Ovary (tissue), 9 donors: ENCODE data around the gene SMARCD3. TPM values are rescaled to one million over a fixed set of nuclear protein-coding genes. Genes with fewer than 3 reads are reported as not detected.

Experiments
- DNase-seq, 5 donors: peaks; one replicate each; pipeline ENCODE4 v3.0.0-alpha.2; 2019 to 2020
- H3K27ac ChIP-seq, 2 donors: fragments of 200-600 bp; one replicate each; pipeline versions ENCODE4 v1.5.1 to v1.8.0; 2019 to 2022
- H3K27me3 ChIP-seq: fragments of 200-600 bp; one replicate; pipeline ENCODE4 v1.8.0; 2022
- H3K36me3 ChIP-seq: fragments of 200-600 bp; sonication (generic); one replicate; pipeline ENCODE4 v1.5.1; 2019
- H3K4me1 ChIP-seq: one replicate; pipeline ENCODE4 v1.8.1; 2013; ENCODE audit warnings: mild to moderate bottlenecking, moderate library complexity; ENCODE audit not compliant: insufficient read depth
- H3K4me3 ChIP-seq: fragments of 200-600 bp; sonication (generic); one replicate; pipeline ENCODE4 v1.5.1; 2017
- H3K9me3 ChIP-seq, 2 donors: fragments of 200-600 bp in 1 of 2; sonication (generic) in 1 of 2; one replicate each; pipeline versions ENCODE4 v1.5.1 to v1.8.1; 2013 to 2019; ENCODE audit warnings: mild to moderate bottlenecking in 1 of 2, moderate library complexity in 1 of 2
- EP300 ChIP-seq: sonication (generic); formaldehyde crosslinking; IDR thresholded peaks from one replicate; pipeline ENCODE4 v1.6.1; 2017; ENCODE audit warnings: antibody characterized with exemption
- POLR2A ChIP-seq: fragments of 450-650 bp; IDR thresholded peaks from one replicate; pipeline ENCODE4 v1.6.1; 2017; ENCODE audit warnings: antibody characterized with exemption, mild to moderate bottlenecking, moderate library complexity
- WGBS, 3 donors: extraction: QIAGEN DNeasy Blood & Tissue Kit in 1 of 3; methylation state at CpG; one replicate each; pipeline versions ENCODE4 v1.1.5 to v1.1.7; 2013 to 2017; 5-methylcytosine and 5-hydroxymethylcytosine counted together
- intact Hi-C, 4 donors: fragments of 100-400 bp; cut with DNase I; formaldehyde crosslinking; loops; one replicate each; pipeline versions ENCODE4 v1.11.0 to v1.15.1; 2022 to 2023
- polyA plus RNA-seq, 2 donors: library from polyadenylated mRNA; stranded (reverse); fragments of 200-250 nt in 1 of 2; fragments of 350-450 nt in 1 of 2; fragmentation: Illumina TruSeq in 1 of 2; extraction: RNeasy Lipid Tissue Mini Kit (QIAGEN cat#74804) in 1 of 2; gene quantifications; one replicate each; pipeline ENCODE4 v1.2.3, GENCODE V29; 2013 to 2014
- total RNA-seq, 7 donors: library from RNA; depleted of rRNA in 2 of 7; stranded (reverse); fragments of >200 nt in 2 of 7; fragmentation: NEBNext Ultra II Directional in 3 of 7; extraction: Animal tissue kit (Norgen Biotek cat#: 25700) in 3 of 7; gene quantifications; one replicate each; pipeline versions ENCODE4 v1.1.0 to v1.2.4, GENCODE V29; 2016 to 2023
- TF ChIP-seq, protein P1 (sequence below), 3 donors: fragments of 450-650 bp in 2 of 3; fragments of 200-600 bp in 1 of 3; IDR thresholded peaks; one replicate each; pipeline versions ENCODE4 v1.5.1 to v1.8.0; 2016 to 2022; ENCODE audit warnings: antibody characterized with exemption in 3 of 3, mild to moderate bottlenecking in 1 of 3
- donor health status: DM: no; HTN: no; CAD: no; lungs with moderate emphysema.
- donor health status: DM: no; HTN: no; CAD: no.
- donor health status: Bipolar disorder and iron deficiency.
- donor health status: DM: yes; HTN: yes; CAD: no.
- donor health status: DM: no; HTN: no; CAD: no.
- donor health status: DM: yes; HTN: yes; CAD: no.

Gene SMARCD3
- total and polyA plus RNA-seq, 9 donors: 30.2 to 203 (median 97.0) TPM

DNA sequence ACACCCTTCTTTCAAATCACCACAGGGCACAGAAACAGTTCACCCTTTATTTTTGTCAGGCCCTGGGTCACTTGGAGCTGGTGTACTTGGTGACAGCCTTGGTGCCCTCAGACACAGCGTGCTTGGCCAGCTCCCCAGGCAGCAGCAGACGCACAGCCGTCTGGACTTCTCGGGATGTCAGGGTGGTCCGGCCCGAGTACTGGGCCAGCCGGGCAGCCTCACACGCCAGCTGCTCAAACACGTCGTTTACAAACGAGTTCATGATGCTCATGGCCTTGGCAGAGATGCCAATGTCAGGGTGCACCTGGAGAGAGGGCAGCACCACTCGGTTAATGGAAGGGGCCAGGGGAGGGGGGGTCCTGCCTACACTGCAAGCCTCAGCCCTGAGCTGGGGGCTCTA is 40.7 kb downstream of the SMARCD3 start:
- H3K9me3 ChIP-seq: no peaks in the 10 kb centered on the region

GRCh38 chr7:151207315-151207714 is 41.2 kb downstream of the SMARCD3 start:
- intact Hi-C loops: no loop called here
- no peak overlapping the region for H3K4me3 ChIP-seq
- WGBS, 3 donors: 64 to 67% (median 67%) methylated on average over 9 of the region's 9 CpGs

More for the DNA sequence above, 40.7 kb downstream of the SMARCD3 start:
- TF ChIP-seq POLR2A (no peak), EP300 (no peak)
- TF ChIP-seq, protein P1, sequence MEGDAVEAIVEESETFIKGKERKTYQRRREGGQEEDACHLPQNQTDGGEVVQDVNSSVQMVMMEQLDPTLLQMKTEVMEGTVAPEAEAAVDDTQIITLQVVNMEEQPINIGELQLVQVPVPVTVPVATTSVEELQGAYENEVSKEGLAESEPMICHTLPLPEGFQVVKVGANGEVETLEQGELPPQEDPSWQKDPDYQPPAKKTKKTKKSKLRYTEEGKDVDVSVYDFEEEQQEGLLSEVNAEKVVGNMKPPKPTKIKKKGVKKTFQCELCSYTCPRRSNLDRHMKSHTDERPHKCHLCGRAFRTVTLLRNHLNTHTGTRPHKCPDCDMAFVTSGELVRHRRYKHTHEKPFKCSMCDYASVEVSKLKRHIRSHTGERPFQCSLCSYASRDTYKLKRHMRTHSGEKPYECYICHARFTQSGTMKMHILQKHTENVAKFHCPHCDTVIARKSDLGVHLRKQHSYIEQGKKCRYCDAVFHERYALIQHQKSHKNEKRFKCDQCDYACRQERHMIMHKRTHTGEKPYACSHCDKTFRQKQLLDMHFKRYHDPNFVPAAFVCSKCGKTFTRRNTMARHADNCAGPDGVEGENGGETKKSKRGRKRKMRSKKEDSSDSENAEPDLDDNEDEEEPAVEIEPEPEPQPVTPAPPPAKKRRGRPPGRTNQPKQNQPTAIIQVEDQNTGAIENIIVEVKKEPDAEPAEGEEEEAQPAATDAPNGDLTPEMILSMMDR (IDR thresholded peaks at IDR 0.05): no peak
- Histone ChIP-seq H3K27me3 (no peaks in the 10 kb centered on the region), H3K27ac (no peak overlapping the region), H3K4me3 (no peak overlapping the region), H3K4me1 (no peaks in the 10 kb centered on the region), H3K36me3 (no peaks in the 10 kb centered on the region)
- 9 to 25% (median 16%) methylated on average over 11 to 12 of the region's 12 CpGs for WGBS, 3 donors
- intact Hi-C loops: no loop called here
- no peak for DNase-seq

DNA sequence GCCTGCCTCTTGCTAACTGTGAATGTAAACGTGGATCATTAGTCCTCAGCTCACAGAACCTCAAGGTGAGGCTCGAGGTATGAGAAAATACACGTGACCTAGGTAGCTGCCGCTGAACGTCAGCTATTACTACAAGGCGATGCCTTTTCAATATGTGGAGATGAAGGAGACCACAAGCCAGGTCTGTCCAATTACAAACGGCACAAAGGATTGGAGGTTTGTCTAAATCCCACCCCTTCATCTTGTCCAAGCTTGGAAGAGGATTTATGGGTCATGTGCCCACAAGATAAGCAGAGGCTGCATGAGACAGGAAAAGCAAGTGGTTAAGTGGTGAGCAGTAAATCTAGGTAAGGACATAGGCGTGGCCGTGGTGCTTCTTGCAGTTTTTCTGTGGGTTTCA is 41.6 kb downstream of the SMARCD3 start:
- Histone ChIP-seq H3K4me3 (no peak overlapping the region), H3K9me3 (no peaks in the 10 kb centered on the region), H3K27ac (no peak overlapping the region), H3K36me3 (no peaks in the 10 kb centered on the region), H3K4me1 (no peaks in the 10 kb centered on the region), H3K27me3 (no peaks in the 10 kb centered on the region)
- TF ChIP-seq EP300: no peak
- DNase-seq: no peak
- WGBS, 3 donors: 40 to 47% (median 43%) methylated on average over 9 of the region's 9 CpGs
- intact Hi-C loops: no loop called here

More at GRCh38 chr7:151207315-151207714, 41.2 kb downstream of the SMARCD3 start:
- TF ChIP-seq, protein P1 (IDR thresholded peaks at IDR 0.05): no peak
- TF ChIP-seq EP300 (no peak), POLR2A (no peak)
- H3K36me3 ChIP-seq: no peaks in the 10 kb centered on the region
- H3K27me3 ChIP-seq: no peaks in the 10 kb centered on the region
- no peaks in the 10 kb centered on the region for H3K4me1 ChIP-seq
- no peak overlapping the region for H3K27ac ChIP-seq
- no peak for DNase-seq
- H3K9me3 ChIP-seq: no peaks in the 10 kb centered on the region

- WGBS, 3 donors: 63 to 64% (median 64%) methylated on average over 6 of the region's 6 CpGs
- Histone ChIP-seq H3K36me3 (no peaks in the 10 kb centered on the region), H3K27me3 (no peaks in the 10 kb centered on the region), H3K27ac (no peak overlapping the region), H3K9me3 (no peaks in the 10 kb centered on the region), H3K4me1 (no peaks in the 10 kb centered on the region), H3K4me3 (no peak overlapping the region)
- TF ChIP-seq EP300: no peak
- no peak for DNase-seq
- intact Hi-C loops: no loop called here
Measured at GRCh38 chr7:151205730-151206129, 42.8 kb downstream of the SMARCD3 start.

GRCh38 chr7:151204383-151205032 is 44.0 kb downstream of the SMARCD3 start:
- Histone ChIP-seq H3K4me1 (peaks cover 4% of the 10 kb centered on the region), H3K4me3 (no peak overlapping the region), H3K9me3 (no peaks in the 10 kb centered on the region), H3K27ac (no peak overlapping the region), H3K27me3 (no peaks in the 10 kb centered on the region), H3K36me3 (no peaks in the 10 kb centered on the region)
- intact Hi-C loops: no loop called here
- TF ChIP-seq POLR2A: no peak
- TF ChIP-seq EP300: no peak
- TF ChIP-seq, protein P1 (IDR thresholded peaks at IDR 0.05): no peak
- WGBS, 3 donors: 57 to 69% (median 65%) methylated on average over 48 of the region's 48 CpGs
- no peak for DNase-seq
